BLaER1 treated with 17β-estradiol and CSF1 and Interleukin-3, amounts not matched to agents 10 nM and 100 nM (cell line): Measurements from ENCODE around the gene SEPTIN1.

Experiments
- H3K27ac ChIP-seq, 11 experiments: shearing (Covaris generic); formaldehyde crosslinking; 2 replicates each; pipeline ENCODE4 v1.8.1; 2022
- H3K27me3 ChIP-seq, 11 experiments: shearing (Covaris generic); formaldehyde crosslinking; 2 replicates each; pipeline ENCODE4 v1.8.1; 2022
- H3K36me3 ChIP-seq, 11 experiments: shearing (Covaris generic); formaldehyde crosslinking; 2 replicates each; pipeline ENCODE4 v1.8.1; 2022
- H3K4me1 ChIP-seq, 10 experiments: shearing (Covaris generic); formaldehyde crosslinking; 2 replicates each; pipeline ENCODE4 v1.8.1; 2022
- H3K4me2 ChIP-seq, 11 experiments: shearing (Covaris generic); formaldehyde crosslinking; 2 replicates each; pipeline ENCODE4 v1.8.1; 2022
- H3K4me3 ChIP-seq, 10 experiments: shearing (Covaris generic); formaldehyde crosslinking; 2 replicates each; pipeline ENCODE4 v1.8.1; 2022
- H3K9ac ChIP-seq, 11 experiments: shearing (Covaris generic); formaldehyde crosslinking; 2 replicates each; pipeline ENCODE4 v1.8.1; 2022
- H3K9me3 ChIP-seq, 11 experiments: shearing (Covaris generic); formaldehyde crosslinking; replicated peaks in 1 of 11; 2 replicates each; pipeline ENCODE4 v1.8.1; 2022
- H4K20me1 ChIP-seq, 11 experiments: shearing (Covaris generic); formaldehyde crosslinking; 2 replicates each; pipeline ENCODE4 v1.8.1; 2022
- Cebpa-rat ChIP-seq, 11 experiments: shearing (Covaris generic); IDR thresholded peaks; 2 replicates each; pipeline ENCODE4 v1.8.1; 2022

The SEPTIN1 gene

GRCh38 chr16:30382111-30382881, at the start of gene SEPTIN1:
SEPTIN1 (minus strand) TSS chr16:30382561; CDS start chr16:30382542, 19 bp downstream.
- Histone ChIP-seq H3K9ac (peak within 1 kb of the TSS in 9 of 11 experiments; percentile 2 to 74 (median 54); a peak in 16 of 22 replicates), H4K20me1 (no peaks in the 10 kb centered on the region; a peak in 2 of 22 replicates), H3K4me3 (peak within 1 kb of the TSS in 7 of 10 experiments; percentile 26 to 60 (median 34); a peak in 12 of 20 replicates), H3K36me3 (no peaks in the 10 kb centered on the region), H3K27ac (peak within 1 kb of the TSS in 10 of 11 experiments; percentile 11 to 100 (median 72); a peak in 19 of 22 replicates), H3K9me3 (no peaks in the 10 kb centered on the region), H3K27me3 (no peaks in the 10 kb centered on the region), H3K4me2 (peak within 1 kb of the TSS; percentile 65 to 100 (median 93)), H3K4me1 (peaks cover 44 to 60% (median 55%) of the 10 kb centered on the region in 10 experiments)
- no peak for TF ChIP-seq Cebpa-rat (IDR thresholded peaks at IDR 0.05)

GRCh38 chr16:30430428-30430970, 48.1 kb upstream of the SEPTIN1 start:
- TF ChIP-seq Cebpa-rat (IDR thresholded peaks at IDR 0.05): no peak
- Histone ChIP-seq H3K9ac (peak overlapping the region; percentile 9 to 89 (median 77); a peak in 18 of 22 replicates), H3K27ac (peak overlapping the region; percentile 11 to 88 (median 53); a peak in 18 of 22 replicates), H3K27me3 (no peaks in the 10 kb centered on the region), H3K9me3 (no peaks in the 10 kb centered on the region), H3K4me2 (peak overlapping the region; percentile 27 to 90 (median 64)), H3K36me3 (peaks cover 4 to 33% (median 30%) of the 10 kb centered on the region in 11 experiments; a peak in 21 of 22 replicates), H4K20me1 (peaks cover 0 to 37% (median 13%) of the 10 kb centered on the region in 11 experiments; a peak in 16 of 22 replicates), H3K4me3 (peak overlapping the region in 9 of 10 experiments; percentile 44 to 95 (median 86); a peak in 14 of 20 replicates), H3K4me1 (peaks cover 26 to 46% (median 37%) of the 10 kb centered on the region in 10 experiments)

DNA sequence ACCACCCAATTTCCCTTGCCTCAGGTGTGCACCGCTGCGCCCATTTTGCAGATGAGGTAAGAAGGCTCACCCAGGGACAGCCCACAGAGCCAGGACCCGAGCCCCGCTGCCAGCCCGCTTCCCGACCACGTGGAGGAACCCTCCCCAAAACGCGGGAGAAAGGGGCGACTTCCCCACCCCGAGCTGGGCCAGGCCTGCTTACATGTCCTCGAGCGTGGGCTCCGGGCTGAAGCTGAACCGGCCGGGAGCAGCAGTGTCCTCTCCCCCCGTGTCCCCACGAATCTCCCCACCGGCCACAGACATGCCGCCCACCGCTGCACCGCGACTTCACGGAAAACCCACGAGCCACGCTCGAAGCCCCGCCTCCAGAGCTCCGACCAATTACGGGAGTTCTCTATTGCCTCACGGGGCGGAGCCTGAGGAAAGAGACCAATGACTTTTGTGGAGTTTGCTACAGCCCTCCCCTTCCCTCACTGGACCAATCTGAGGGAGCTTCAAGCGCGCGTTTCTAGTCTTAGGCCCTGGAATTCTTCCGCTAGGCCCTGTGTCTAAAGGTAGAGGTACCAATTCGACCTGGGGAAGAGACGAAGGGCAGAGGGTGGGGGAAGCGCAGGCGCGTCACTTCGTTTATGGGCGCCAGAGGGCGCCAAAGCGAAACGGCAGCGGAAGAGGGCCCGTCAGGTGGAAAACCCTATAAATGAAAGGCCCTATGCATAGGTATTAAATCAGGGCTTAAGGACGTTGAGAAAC, 47.5 kb upstream of the SEPTIN1 start, which contains the start of gene DCTPP1:
Gene DCTPP1, minus strand, starts transcription at position 353 of the 750 bp plus-strand sequence. Its CDS starts 50 bp downstream, at position 303.
- Histone ChIP-seq H3K4me1 (peaks cover 26 to 47% (median 37%) of the 10 kb centered on the region in 10 experiments), H3K9me3 (no peaks in the 10 kb centered on the region), H3K4me3 (peak within 1 kb of the TSS; percentile 77 to 95 (median 86)), H4K20me1 (peaks cover 0 to 43% (median 19%) of the 10 kb centered on the region in 11 experiments; a peak in 16 of 22 replicates), H3K36me3 (peaks cover 10 to 40% (median 36%) of the 10 kb centered on the region in 11 experiments; a peak in 21 of 22 replicates), H3K4me2 (peak within 1 kb of the TSS; percentile 81 to 98 (median 94)), H3K27ac (peak within 1 kb of the TSS; percentile 46 to 88 (median 81); a peak in 21 of 22 replicates), H3K27me3 (no peaks in the 10 kb centered on the region), H3K9ac (peak within 1 kb of the TSS; percentile 76 to 89 (median 82))
- no peak for TF ChIP-seq Cebpa-rat (IDR thresholded peaks at IDR 0.05)

GRCh38 chr16:30429418-30429677, 47.0 kb upstream of the SEPTIN1 start:
- Histone ChIP-seq H3K4me1 (peaks cover 26 to 47% (median 37%) of the 10 kb centered on the region in 10 experiments), H3K9me3 (no peaks in the 10 kb centered on the region), H3K4me2 (peak overlapping the region; percentile 81 to 98 (median 94)), H3K27ac (peak overlapping the region; percentile 3 to 88 (median 81); a peak in 21 of 22 replicates), H3K9ac (peak overlapping the region; percentile 76 to 89 (median 82)), H4K20me1 (peaks cover 0 to 48% (median 24%) of the 10 kb centered on the region in 11 experiments; a peak in 16 of 22 replicates), H3K27me3 (no peaks in the 10 kb centered on the region), H3K36me3 (peaks cover 14 to 45% (median 41%) of the 10 kb centered on the region in 11 experiments; a peak in 21 of 22 replicates), H3K4me3 (peak overlapping the region; percentile 77 to 95 (median 86))
- no peak for TF ChIP-seq Cebpa-rat (IDR thresholded peaks at IDR 0.05)

DNA sequence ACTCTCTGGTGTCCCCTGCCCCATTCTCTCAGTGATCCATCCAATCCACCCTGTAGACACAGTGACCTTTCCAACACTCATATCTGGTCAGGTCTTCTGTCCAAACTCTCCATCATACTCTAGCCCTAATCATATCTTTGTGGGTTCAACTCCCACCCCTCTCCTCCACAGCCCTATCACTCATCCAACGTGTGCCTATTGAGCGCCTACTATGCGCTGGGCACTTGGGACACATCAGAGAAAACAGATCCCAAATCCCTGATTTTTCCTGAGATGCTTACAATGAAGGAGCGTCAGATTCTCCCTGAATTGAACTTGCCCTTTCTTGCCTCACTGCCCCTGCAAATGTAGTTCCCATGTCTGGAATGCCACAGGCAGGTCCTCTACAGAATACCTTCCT, 45.7 kb upstream of the SEPTIN1 start:
- H3K4me3 ChIP-seq: peak overlapping the region in 9 of 10 experiments; percentile 77 to 95 (median 86); a peak in 15 of 20 replicates
- TF ChIP-seq Cebpa-rat (IDR thresholded peaks at IDR 0.05): no peak
- H4K20me1 ChIP-seq: peaks cover 0 to 61% (median 33%) of the 10 kb centered on the region in 11 experiments; a peak in 16 of 22 replicates
- no peaks in the 10 kb centered on the region for H3K9me3 ChIP-seq
- H3K27me3 ChIP-seq: no peaks in the 10 kb centered on the region
- H3K27ac ChIP-seq: peak overlapping the region in 4 of 11 experiments; percentile 81 to 88 (median 83); a peak in 3 of 22 replicates
- peak overlapping the region; percentile 81 to 98 (median 94) for H3K4me2 ChIP-seq
- H3K9ac ChIP-seq: peak overlapping the region in 9 of 11 experiments; percentile 77 to 89 (median 86); a peak in 13 of 22 replicates
- H3K4me1 ChIP-seq: peaks cover 26 to 47% (median 37%) of the 10 kb centered on the region in 10 experiments
- H3K36me3 ChIP-seq: peaks cover 27 to 58% (median 54%) of the 10 kb centered on the region in 11 experiments

DNA sequence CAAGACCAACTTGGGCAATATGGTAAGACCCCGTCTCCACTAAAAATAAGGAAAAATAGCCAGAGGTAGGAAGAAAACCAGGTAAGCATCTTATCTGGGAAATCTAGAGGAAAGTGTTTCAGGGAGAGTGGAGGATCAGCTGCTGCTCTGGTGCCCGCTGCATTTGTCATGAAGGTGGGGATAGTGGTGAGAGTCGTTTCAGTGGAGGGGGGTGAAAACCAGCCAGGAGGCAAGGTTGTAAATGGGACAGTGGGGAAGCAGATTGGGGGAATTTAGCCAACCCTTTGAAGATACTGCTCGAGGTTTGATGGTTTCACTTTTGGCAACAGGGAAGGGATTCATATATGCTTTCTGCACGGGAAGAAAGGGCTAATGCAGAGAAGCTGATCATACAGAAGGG, 38.6 kb upstream of the SEPTIN1 start:
- Histone ChIP-seq H3K27ac (no peak overlapping the region), H3K9ac (no peak overlapping the region), H3K4me1 (peaks cover 20 to 35% (median 26%) of the 10 kb centered on the region in 10 experiments), H3K9me3 (no peaks in the 10 kb centered on the region), H3K27me3 (no peaks in the 10 kb centered on the region), H3K4me2 (no peak overlapping the region), H3K36me3 (peaks cover 48 to 84% (median 71%) of the 10 kb centered on the region in 11 experiments), H4K20me1 (peaks cover 0 to 95% (median 60%) of the 10 kb centered on the region in 11 experiments; a peak in 17 of 22 replicates), H3K4me3 (no peak overlapping the region)
- no peak for TF ChIP-seq Cebpa-rat (IDR thresholded peaks at IDR 0.05)

DNA sequence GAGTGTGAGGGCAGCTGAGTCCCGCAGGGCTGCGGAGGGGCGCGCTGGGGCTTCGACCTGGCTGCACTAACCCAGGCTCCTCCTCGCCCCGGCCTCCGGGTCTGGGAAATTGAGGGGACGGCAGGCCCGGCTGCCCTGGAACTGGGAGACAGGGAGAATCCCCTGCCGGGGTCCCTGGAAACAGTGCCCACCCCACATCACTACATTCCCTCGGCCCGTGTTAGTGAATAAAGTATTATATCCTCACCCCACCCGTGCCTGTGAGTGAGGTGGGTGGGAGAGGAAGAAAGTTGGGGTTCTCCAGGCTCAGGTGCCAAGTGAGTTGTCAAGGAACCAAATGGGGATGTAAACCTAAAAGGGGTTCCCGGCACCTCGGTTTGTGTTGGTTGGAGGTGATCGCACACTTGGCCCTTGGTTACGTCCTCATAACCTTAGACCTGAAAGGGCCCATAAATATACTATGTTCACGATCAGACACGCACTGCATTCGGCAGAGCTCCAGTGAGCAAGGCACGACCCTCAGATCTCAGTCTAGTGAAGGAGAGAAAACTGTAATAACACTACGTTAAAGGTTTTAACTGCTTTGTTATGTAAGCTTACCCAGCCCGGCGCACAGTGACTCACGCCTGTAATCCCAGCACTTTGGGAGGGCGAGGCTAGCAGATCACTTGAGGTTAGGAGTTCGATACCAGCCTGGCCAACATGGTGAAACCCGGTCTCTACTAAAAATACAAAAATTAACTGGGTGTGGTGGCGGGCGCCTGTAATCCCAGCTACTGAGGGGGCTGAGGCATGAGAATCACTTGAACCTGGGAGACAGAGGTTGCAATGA, 36.2 kb upstream of the SEPTIN1 start:
- peak overlapping the region; percentile 42 to 70 (median 62); a peak in 21 of 22 replicates for H3K27ac ChIP-seq
- TF ChIP-seq Cebpa-rat (IDR thresholded peaks at IDR 0.05): no peak
- H3K27me3 ChIP-seq: no peaks in the 10 kb centered on the region
- H4K20me1 ChIP-seq: peaks cover 0 to 93% (median 57%) of the 10 kb centered on the region in 11 experiments; a peak in 17 of 22 replicates
- H3K4me1 ChIP-seq: peaks cover 16 to 36% (median 27%) of the 10 kb centered on the region in 10 experiments
- H3K9ac ChIP-seq: peak overlapping the region; percentile 67 to 82 (median 78)
- H3K9me3 ChIP-seq: no peaks in the 10 kb centered on the region
- H3K4me3 ChIP-seq: peak overlapping the region; percentile 56 to 77 (median 66)
- H3K36me3 ChIP-seq: peaks cover 30 to 80% (median 63%) of the 10 kb centered on the region in 11 experiments
- peak overlapping the region; percentile 91 to 97 (median 95) for H3K4me2 ChIP-seq
